C4-2B (cell line): ENCODE data around the gene PHAF1.

Experiments used
- H3K27ac ChIP-seq: fragments of 450-650 bp; 2 replicates; pipeline ENCODE4 v1.5.1; 2017
- CTCF ChIP-seq: fragments of 450-650 bp; conservative IDR thresholded peaks from 2 replicates; pipeline ENCODE4 v1.5.1; 2017; ENCODE audit warnings: mild to moderate bottlenecking
- ZFX ChIP-seq: fragments of 450-650 bp; IDR thresholded peaks from 2 replicates; pipeline ENCODE4 v1.6.1; 2017

Gene PHAF1

GRCh38 chr16:67177743-67178699, 68.3 kb downstream of the PHAF1 start:
- TF ChIP-seq CTCF (no peak; the same call in 1 of the 2 replicates), ZFX (no peak)
- peak overlapping the region; percentile 83 for H3K27ac ChIP-seq

- TF ChIP-seq CTCF (peak; percentile 45), ZFX (no peak)
- H3K27ac ChIP-seq: peak overlapping the region; percentile 83
Measured at GRCh38 chr16:67179421-67180080, 69.8 kb downstream of the PHAF1 start.

- no peak overlapping the region; the same call in 1 of the 2 replicates for H3K27ac ChIP-seq
Measured at GRCh38 chr16:67180166-67180565, 70.4 kb downstream of the PHAF1 start.

GRCh38 chr16:67181346-67181745, 71.6 kb downstream of the PHAF1 start:
- H3K27ac ChIP-seq: no peak overlapping the region

More at GRCh38 chr16:67180166-67180565, 70.4 kb downstream of the PHAF1 start:
- no peak for TF ChIP-seq ZFX
- no peak for TF ChIP-seq CTCF

GRCh38 chr16:67182288-67182687, 72.5 kb downstream of the PHAF1 start:
- TF ChIP-seq ZFX (no peak), CTCF (no peak)
- H3K27ac ChIP-seq: no peak overlapping the region

More at GRCh38 chr16:67181346-67181745, 71.6 kb downstream of the PHAF1 start:
- TF ChIP-seq CTCF (no peak), ZFX (no peak)

- 0 out of 2 replicates have a peak, but pooled peaks have one; percentile 24 for TF ChIP-seq ZFX
- TF ChIP-seq CTCF: no peak
- H3K27ac ChIP-seq: peak overlapping the region; percentile 91
Measured at GRCh38 chr16:67183284-67183626, 73.5 kb downstream of the PHAF1 start.
